ENCODE measurements around the gene ALDH1L2.

The ALDH1L2 gene

DNA sequence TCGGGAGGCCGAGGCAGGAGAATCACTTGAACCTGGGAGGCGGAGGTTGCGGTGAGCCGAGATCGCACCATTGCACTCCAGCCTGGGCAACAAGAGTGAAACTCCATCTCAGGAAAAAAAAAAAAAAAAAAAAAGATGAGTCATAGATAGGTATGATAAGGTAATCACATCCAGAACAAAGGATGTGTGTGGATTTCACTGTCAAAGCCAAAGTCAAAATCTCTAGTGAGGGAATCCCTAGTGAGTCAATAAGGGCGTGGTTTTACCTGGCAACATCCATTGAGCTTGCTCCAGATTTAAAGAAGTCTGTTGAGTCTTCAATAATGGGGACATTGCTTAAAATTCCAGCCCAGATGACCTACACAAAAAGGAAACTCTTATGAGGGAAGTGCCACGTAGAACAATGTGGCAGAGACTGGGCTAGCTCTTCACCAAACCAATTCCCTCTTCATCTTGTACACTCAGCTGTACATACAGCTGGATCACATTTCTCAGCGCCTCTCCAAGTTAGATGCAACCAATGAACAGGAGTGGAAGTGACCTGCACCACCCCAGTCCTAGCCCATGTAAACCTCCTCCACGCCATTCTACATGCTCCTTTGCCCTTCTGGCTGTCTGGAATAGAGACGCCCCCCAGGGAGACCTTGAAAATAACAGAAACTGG, 23.4 kb downstream of the ALDH1L2 start:
- H3K9me3 ChIP-seq (ENCODE audit: control insufficient read depth, insufficient read depth, low read depth, low read length): no peaks in the 10 kb centered on the region
- H3K4me1 ChIP-seq (ENCODE audit: control insufficient read depth, insufficient read depth, low read length): 0 out of 2 replicates have a peak, but pooled peaks cover 2% of the 10 kb centered on the region
- no peak overlapping the region for H3K27ac ChIP-seq (ENCODE audit: extremely low read depth, low read depth, low read length)
- H3K4me3 ChIP-seq (ENCODE audit: low read depth, low read length): no peak overlapping the region
- ChIA-PET CTCF (interaction anchor here (0.8 kb wide), 1 partner anchor 870 kb away, joined by 6 read pairs; no protein-coding TSS in a partner anchor), POLR2A (no interaction called here)
- H3K36me3 ChIP-seq (ENCODE audit: control insufficient read depth in 2 of 2, insufficient read depth in 1 of 2, low read length in 2 of 2): no peaks in the 10 kb centered on the region
- TF ChIP-seq ZNF140 (tag by site-specific recombination; IDR thresholded peaks at IDR 0.05): no peak
- no peak for TF ChIP-seq ZNF114 (tag by site-specific recombination; IDR thresholded peaks at IDR 0.05)
- no peak for TF ChIP-seq ZNF10 (tag by site-specific recombination; IDR thresholded peaks at IDR 0.05)
- TF ChIP-seq, protein P1, sequence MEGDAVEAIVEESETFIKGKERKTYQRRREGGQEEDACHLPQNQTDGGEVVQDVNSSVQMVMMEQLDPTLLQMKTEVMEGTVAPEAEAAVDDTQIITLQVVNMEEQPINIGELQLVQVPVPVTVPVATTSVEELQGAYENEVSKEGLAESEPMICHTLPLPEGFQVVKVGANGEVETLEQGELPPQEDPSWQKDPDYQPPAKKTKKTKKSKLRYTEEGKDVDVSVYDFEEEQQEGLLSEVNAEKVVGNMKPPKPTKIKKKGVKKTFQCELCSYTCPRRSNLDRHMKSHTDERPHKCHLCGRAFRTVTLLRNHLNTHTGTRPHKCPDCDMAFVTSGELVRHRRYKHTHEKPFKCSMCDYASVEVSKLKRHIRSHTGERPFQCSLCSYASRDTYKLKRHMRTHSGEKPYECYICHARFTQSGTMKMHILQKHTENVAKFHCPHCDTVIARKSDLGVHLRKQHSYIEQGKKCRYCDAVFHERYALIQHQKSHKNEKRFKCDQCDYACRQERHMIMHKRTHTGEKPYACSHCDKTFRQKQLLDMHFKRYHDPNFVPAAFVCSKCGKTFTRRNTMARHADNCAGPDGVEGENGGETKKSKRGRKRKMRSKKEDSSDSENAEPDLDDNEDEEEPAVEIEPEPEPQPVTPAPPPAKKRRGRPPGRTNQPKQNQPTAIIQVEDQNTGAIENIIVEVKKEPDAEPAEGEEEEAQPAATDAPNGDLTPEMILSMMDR (tag by site-specific recombination; IDR thresholded peaks at IDR 0.05): no peak
- TF ChIP-seq, protein P2, sequence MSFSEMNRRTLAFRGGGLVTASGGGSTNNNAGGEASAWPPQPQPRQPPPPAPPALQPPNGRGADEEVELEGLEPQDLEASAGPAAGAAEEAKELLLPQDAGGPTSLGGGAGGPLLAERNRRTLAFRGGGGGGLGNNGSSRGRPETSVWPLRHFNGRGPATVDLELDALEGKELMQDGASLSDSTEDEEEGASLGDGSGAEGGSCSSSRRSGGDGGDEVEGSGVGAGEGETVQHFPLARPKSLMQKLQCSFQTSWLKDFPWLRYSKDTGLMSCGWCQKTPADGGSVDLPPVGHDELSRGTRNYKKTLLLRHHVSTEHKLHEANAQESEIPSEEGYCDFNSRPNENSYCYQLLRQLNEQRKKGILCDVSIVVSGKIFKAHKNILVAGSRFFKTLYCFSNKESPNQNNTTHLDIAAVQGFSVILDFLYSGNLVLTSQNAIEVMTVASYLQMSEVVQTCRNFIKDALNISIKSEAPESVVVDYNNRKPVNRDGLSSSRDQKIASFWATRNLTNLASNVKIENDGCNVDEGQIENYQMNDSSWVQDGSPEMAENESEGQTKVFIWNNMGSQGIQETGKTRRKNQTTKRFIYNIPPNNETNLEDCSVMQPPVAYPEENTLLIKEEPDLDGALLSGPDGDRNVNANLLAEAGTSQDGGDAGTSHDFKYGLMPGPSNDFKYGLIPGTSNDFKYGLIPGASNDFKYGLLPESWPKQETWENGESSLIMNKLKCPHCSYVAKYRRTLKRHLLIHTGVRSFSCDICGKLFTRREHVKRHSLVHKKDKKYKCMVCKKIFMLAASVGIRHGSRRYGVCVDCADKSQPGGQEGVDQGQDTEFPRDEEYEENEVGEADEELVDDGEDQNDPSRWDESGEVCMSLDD (tag by site-specific recombination; IDR thresholded peaks at IDR 0.05): no peak
- TF ChIP-seq ZNF184 (tag by site-specific recombination; IDR thresholded peaks at IDR 0.05): no peak
- TF ChIP-seq, protein P3, sequence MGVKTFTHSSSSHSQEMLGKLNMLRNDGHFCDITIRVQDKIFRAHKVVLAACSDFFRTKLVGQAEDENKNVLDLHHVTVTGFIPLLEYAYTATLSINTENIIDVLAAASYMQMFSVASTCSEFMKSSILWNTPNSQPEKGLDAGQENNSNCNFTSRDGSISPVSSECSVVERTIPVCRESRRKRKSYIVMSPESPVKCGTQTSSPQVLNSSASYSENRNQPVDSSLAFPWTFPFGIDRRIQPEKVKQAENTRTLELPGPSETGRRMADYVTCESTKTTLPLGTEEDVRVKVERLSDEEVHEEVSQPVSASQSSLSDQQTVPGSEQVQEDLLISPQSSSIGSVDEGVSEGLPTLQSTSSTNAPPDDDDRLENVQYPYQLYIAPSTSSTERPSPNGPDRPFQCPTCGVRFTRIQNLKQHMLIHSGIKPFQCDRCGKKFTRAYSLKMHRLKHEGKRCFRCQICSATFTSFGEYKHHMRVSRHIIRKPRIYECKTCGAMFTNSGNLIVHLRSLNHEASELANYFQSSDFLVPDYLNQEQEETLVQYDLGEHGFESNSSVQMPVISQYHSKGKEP (tag by site-specific recombination; IDR thresholded peaks at IDR 0.05): no peak
- no peak for TF ChIP-seq ZNF768 (tag by site-specific recombination; IDR thresholded peaks at IDR 0.05)
- no peak for TF ChIP-seq ZNF623 (tag by site-specific recombination; IDR thresholded peaks at IDR 0.05)
- no peak for TF ChIP-seq FEZF1 (tag by site-specific recombination; IDR thresholded peaks at IDR 0.05)
- TF ChIP-seq ZNF423 (tag by site-specific recombination; IDR thresholded peaks at IDR 0.05): no peak
- TF ChIP-seq ZNF561 (tag by site-specific recombination; IDR thresholded peaks at IDR 0.05; ENCODE audit: borderline replicate concordance): no peak
- TF ChIP-seq ZNF175 (tag by site-specific recombination; IDR thresholded peaks at IDR 0.05): no peak
- TF ChIP-seq ZNF664 (tag by site-specific recombination; IDR thresholded peaks at IDR 0.05): no peak
- no peak for TF ChIP-seq ZBTB1 (tag by site-specific recombination; IDR thresholded peaks at IDR 0.05)
- TF ChIP-seq ZNF26 (tag by site-specific recombination; IDR thresholded peaks at IDR 0.05): no peak
- TF ChIP-seq ZNF324 (tag by site-specific recombination; IDR thresholded peaks at IDR 0.05): no peak
- no peak for TF ChIP-seq ZNF777 (tag by site-specific recombination; IDR thresholded peaks at IDR 0.05; ENCODE audit: borderline replicate concordance)

- no peaks in the 10 kb centered on the region for H3K36me3 ChIP-seq (ENCODE audit: control insufficient read depth in 2 of 2, insufficient read depth in 1 of 2, low read length in 2 of 2)
- no peak overlapping the region for H3K4me3 ChIP-seq (ENCODE audit: low read depth, low read length)
- H3K27ac ChIP-seq (ENCODE audit: extremely low read depth, low read depth, low read length): no peak overlapping the region
- H3K9me3 ChIP-seq (ENCODE audit: control insufficient read depth, insufficient read depth, low read depth, low read length): no peaks in the 10 kb centered on the region
- no peaks in the 10 kb centered on the region for H3K4me1 ChIP-seq (ENCODE audit: control insufficient read depth, insufficient read depth, low read length)
- POLR2A ChIA-PET: no interaction called here
- CTCF ChIA-PET: interaction anchor here (0.6 to 5.4 kb wide), 3 partner anchors 46 to 676 kb away, joined by 3 to 40 read pairs (median 5); no protein-coding TSS in a partner anchor
- TF ChIP-seq, protein P4, sequence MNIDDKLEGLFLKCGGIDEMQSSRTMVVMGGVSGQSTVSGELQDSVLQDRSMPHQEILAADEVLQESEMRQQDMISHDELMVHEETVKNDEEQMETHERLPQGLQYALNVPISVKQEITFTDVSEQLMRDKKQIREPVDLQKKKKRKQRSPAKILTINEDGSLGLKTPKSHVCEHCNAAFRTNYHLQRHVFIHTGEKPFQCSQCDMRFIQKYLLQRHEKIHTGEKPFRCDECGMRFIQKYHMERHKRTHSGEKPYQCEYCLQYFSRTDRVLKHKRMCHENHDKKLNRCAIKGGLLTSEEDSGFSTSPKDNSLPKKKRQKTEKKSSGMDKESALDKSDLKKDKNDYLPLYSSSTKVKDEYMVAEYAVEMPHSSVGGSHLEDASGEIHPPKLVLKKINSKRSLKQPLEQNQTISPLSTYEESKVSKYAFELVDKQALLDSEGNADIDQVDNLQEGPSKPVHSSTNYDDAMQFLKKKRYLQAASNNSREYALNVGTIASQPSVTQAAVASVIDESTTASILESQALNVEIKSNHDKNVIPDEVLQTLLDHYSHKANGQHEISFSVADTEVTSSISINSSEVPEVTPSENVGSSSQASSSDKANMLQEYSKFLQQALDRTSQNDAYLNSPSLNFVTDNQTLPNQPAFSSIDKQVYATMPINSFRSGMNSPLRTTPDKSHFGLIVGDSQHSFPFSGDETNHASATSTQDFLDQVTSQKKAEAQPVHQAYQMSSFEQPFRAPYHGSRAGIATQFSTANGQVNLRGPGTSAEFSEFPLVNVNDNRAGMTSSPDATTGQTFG (tag by site-specific recombination; IDR thresholded peaks at IDR 0.05; ENCODE audit: borderline replicate concordance): no peak
- TF ChIP-seq ZNF530 (tag by site-specific recombination; IDR thresholded peaks at IDR 0.05; ENCODE audit: low read depth) (no peak), ZNF155 (tag by site-specific recombination; IDR thresholded peaks at IDR 0.05) (no peak), EGR2 (tag by site-specific recombination; IDR thresholded peaks at IDR 0.05; ENCODE audit: low read depth) (no peak), YY2 (tag by site-specific recombination; IDR thresholded peaks at IDR 0.05) (no peak), ZNF596 (tag by site-specific recombination; IDR thresholded peaks at IDR 0.05) (no peak)
These were observed 27.1 kb downstream of the ALDH1L2 start for GRCh38 chr12:105057174-105057573.

Data from HEK293 (cell line).